K562 (cell line): ENCODE measurements around the gene SCYL2.

Experiments
- CHD4 ChIP-seq: fragments of 200-600 bp; sonication (generic); IDR thresholded peaks from 3 replicates; pipeline ENCODE4 v1.6.1; 2012; ENCODE audit warnings: low read depth, mild to moderate bottlenecking, mixed read lengths, low read length, inconsistent platforms; ENCODE audit not compliant: insufficient read depth, insufficient replicate concordance, poor library complexity, severe bottlenecking
- CTCF ChIP-seq, 3 experiments: IDR thresholded peaks in 2 of 3; conservative IDR thresholded peaks in 1 of 3; 2 replicates each; pipeline ENCODE4 v1.5.1; 2011 to 2012; ENCODE audit warnings: low read length in 3 of 3, mild to moderate bottlenecking in 3 of 3, control low read depth in 2 of 3, improper control_type of control experiment in 1 of 3, inconsistent platforms in 1 of 3, low read depth in 1 of 3, mixed read lengths in 1 of 3, moderate library complexity in 1 of 3; ENCODE audit not compliant: insufficient read depth in 2 of 3
- GTF2F1 ChIP-seq: IDR thresholded peaks from 2 replicates; pipeline ENCODE4 v1.6.1; 2011; ENCODE audit warnings: low read depth, low read length, improper control_type of control experiment
- ZNF830 ChIP-seq: fragments of 250-450 bp; sonication (Bioruptor Pico); IDR thresholded peaks from 2 replicates; pipeline ENCODE4 v1.5.0; 2021; ENCODE audit warnings: mild to moderate bottlenecking

GRCh38 chr12:100234166-100234565 is 32.8 kb upstream of the SCYL2 start:
- no peak for TF ChIP-seq CTCF (IDR thresholded peaks at IDR 0.05 in 2 of 3, conservative IDR thresholded peaks at IDR 0.05 in 1 of 3; ENCODE audit: insufficient read depth in 2 of 3, low read depth in 1 of 3, low read length in 3 of 3)
- no peak for TF ChIP-seq GTF2F1
- no peak for TF ChIP-seq CHD4
- TF ChIP-seq ZNF830 (CRISPR knock-in tag), result no peak
